Activated CD4-positive, alpha-beta T cell treated with anti-CD3 and anti-CD28 coated beads, Interleukin-2, amount 50 U/mL, for 16 hours (primary cell): Measurements from ENCODE around the gene NEDD4.
"Not testable (repeated sequence)": the region's sequence is repeated elsewhere in the genome, so short reads cannot be mapped to it uniquely, and the experiment has no call there.

ENCODE experiments used
- DNase-seq: peaks from one replicate; pipeline ENCODE4 v3.0.0-alpha.2; 2020

NEDD4 gene

DNA sequence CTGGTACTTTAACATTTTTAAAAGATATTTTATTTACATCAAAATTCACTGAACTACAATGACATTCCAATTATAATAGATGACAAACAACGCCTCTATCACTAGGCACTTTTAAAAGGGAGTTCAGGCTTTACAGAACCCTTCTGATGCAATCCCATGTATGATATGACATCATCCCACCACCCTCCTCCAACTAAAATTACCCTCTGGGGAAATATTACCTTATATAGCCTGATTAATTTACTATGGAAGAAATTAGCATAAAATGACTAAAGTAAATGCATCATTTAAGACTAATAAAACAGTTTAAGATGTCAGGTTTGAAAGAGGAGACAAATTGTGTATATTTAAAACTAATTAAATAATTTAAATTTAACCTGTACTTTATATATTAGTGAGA, 10.4 kb upstream of the NEDD4 start:
- DNase-seq: not testable (repeated sequence)

DNA sequence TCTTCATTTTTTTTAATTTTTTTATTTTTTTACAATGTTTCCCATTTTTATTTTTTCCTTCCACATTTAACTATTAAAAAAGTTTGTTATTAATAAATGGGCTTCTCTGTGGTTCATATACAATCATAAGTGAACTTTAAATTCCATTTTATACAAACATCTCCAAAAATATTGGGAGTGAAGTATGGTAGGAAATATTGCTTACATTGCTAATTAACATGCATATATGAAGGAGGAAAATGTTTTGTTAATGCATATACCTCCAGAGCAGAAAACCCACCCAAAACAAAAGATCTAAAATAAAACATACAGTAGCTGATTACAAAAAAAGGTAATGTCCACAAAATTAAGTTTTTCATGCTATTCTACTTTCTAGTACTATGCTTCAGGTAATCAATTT, 9.9 kb upstream of the NEDD4 start:
- DNase-seq: not testable (repeated sequence)

DNA sequence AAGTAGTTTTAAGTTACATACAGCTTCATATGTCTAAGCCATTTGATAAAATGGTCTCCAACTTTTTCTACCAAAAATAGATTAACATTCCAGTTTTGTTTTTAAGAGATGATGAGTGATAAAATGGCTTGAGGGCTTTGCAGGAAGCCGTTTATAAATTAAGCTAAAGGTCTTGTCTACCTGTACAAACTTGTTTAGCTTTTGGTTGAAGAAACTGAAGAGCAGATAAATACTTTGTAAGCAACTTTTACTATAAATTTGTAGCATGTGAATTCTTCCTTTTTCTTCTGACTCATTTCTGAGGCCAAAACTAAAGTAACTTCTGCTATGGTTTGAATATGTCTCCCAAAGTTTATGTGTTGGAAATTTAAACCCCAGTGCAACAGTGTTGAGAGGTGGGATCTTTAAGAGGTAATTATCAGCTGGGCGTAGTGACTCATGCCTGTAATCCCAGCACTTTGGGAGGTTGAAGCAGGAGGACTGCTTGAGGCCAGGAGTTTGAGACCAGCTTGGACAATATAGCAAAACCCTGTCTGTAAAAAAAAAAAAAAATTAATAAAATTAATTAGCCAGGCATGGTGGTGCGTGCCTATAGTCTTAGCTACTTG, 8.2 kb upstream of the NEDD4 start:
- DNase-seq: no peak

- no peak for DNase-seq
Measured at GRCh38 chr15:55999658-56000057, 6.2 kb upstream of the NEDD4 start.

DNA sequence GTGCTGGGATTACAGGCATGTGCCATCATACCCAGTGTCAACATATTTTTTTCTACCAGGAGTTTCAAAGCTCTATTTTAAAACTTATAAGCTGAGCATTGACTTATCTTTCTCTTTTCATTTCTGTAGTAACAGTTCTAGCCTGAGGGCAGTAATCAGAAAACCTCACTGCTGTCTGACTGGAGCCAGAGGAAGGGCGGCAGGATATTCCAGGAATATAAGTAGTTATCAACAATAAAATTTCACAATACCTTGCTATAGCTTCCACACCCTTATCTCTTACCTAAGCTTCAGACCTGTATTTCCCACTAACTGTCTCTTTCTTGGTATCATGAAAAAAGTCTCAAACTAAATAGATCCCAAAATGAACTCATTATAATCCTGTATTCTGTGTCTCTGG, 5.1 kb upstream of the NEDD4 start:
- no peak for DNase-seq

DNA sequence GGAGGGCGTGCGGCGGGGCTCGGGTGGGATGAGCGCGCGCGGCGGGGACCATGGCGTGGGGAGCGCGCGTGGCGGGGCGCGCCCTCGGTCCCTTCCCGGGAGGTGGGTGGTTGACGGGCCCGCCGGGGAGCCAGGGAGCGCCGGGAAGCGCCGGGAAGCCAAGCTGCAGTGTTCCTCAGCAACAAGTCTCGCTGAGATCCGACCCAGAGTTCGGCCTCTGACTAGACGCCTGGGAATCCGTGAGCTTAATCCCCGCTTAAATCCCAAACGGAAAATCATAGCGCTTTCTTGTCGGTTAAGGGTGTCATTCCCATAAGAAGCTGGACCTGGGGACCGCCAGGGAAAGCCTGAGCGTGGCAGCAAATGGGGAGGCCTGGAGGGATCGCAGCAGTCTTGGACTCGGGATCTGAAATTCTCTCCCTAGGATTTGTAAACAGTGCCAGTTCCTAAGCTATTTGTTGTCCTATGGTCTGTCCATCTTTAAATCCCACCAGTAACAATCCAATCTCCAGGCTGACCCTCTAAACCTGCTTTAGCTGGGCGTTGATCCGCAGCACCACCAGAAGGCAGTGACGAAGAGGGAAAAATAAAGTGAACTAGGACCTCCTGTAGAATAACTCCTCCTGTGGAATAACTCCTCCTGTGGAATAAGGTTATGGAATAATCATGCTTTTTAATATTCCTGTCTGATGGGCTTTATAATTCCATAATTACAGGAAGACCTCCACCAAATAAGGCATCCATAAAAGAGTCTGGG, 570 bp upstream of the NEDD4 start:
- no peak for DNase-seq

GRCh38 chr15:55992769-55993110, 672 bp downstream of the NEDD4 start:
- no peak for DNase-seq

- DNase-seq: no peak
Measured at GRCh38 chr15:55991802-55992768, 1.3 kb downstream of the NEDD4 start.

- DNase-seq: no peak
Measured at GRCh38 chr15:55990998-55991397, 2.4 kb downstream of the NEDD4 start.

GRCh38 chr15:55990516-55990915, 2.9 kb downstream of the NEDD4 start:
- DNase-seq: no peak

DNA sequence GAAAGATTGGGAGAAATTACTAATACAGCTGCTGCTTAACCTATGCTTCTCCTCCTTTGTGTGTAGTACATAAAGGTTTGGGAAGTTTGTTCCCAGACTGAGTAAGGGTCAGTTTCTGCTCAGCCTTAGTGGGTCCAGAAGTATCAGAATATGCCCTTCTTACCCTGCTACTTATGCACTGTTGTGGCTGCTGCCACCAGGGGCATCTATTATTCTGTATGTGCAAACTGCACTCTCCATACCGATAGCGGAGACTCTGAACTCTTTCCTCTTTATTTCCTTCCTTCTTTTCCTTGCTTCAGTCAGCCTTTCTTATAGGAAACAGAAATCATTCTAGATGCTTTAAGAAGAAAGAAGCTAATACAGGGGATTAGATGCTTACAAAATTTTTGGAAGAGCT, 4.0 kb downstream of the NEDD4 start:
- no peak for DNase-seq

- DNase-seq: peak; percentile 5
Measured at GRCh38 chr15:55981582-55982249, 11.7 kb downstream of the NEDD4 start.

DNA sequence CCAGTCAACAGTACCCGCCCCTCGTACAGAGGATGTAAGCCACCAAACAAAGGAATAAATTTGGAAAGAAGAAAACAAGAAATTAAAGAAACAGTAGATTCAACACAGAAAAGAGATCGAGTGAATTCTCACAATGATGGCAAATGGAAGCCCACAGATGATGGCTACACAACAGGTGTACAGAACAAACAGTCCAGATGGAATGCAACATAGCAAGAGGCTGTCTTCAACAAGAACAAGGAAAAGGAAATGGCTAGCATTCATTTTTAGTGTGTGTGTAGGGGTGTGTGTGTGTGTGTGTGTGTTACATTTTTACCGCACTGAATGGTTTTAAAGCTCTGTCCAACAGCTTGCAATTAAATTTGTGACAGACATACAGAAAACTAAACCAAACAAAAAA, 12.9 kb downstream of the NEDD4 start:
- DNase-seq: no peak

GRCh38 chr15:55977231-55977630, 16.2 kb downstream of the NEDD4 start:
- no peak for DNase-seq

GRCh38 chr15:55970286-55970685, 23.1 kb downstream of the NEDD4 start:
- no peak for DNase-seq

- DNase-seq: no peak
Measured at GRCh38 chr15:55969582-55969981, 23.8 kb downstream of the NEDD4 start.

GRCh38 chr15:55968923-55969322, 24.5 kb downstream of the NEDD4 start:
- no peak for DNase-seq

GRCh38 chr15:55965091-55965490, 28.3 kb downstream of the NEDD4 start:
- DNase-seq: no peak

- DNase-seq: no peak
Measured at GRCh38 chr15:55960946-55961345, 32.5 kb downstream of the NEDD4 start.

DNA sequence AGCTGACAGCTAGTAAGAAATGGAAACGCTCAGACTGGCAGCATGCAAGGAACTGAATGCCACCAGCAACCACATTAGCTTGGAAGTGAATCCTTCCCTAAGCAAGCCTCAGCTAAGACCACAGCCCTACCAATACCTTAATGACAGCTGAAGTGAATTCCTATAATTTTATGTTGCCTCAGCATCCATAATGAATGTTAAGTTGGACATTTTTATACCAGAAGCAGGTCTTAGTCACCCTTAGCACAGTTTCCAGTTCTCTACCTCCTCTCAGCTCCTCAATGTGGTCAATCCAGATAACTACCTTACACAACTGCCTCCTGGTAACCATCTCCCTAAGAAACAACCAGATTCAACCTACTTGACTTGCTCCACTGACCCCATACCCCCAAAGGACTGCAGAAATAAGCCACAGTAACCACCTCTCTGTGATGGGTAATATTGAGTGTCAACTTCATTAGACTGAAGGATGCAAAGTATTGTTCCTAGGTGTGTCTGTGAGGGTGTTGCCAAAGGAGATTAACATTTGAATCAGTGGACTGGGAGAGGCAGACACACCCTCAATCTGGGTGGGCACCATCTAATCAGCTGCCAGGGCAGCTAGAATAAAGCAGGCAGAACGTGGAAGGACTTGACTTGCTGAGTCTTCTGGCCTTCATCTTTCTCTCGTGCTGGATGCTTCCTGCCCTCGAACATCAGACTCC, 33.5 kb downstream of the NEDD4 start:
- no peak for DNase-seq

GRCh38 chr15:55958349-55958748, 35.1 kb downstream of the NEDD4 start:
- no peak for DNase-seq

- DNase-seq: no peak
Measured at GRCh38 chr15:55954862-55955605, 38.4 kb downstream of the NEDD4 start.
